HG03439 (cell line): Measurements from ENCODE around the gene TM6SF1.
"Not testable (repeated sequence)": the region's sequence is repeated elsewhere in the genome, so short reads cannot be mapped to it uniquely, and the experiment has no call there.

ENCODE experiments used
- ATAC-seq: cut with Tn5 transposase; IDR thresholded peaks from one replicate; pipeline ENCODE4 v1.9.1; 2021; ENCODE audit warnings: mild to moderate bottlenecking, moderate library complexity; ENCODE audit not compliant: unreplicated experiment

TM6SF1 gene

DNA sequence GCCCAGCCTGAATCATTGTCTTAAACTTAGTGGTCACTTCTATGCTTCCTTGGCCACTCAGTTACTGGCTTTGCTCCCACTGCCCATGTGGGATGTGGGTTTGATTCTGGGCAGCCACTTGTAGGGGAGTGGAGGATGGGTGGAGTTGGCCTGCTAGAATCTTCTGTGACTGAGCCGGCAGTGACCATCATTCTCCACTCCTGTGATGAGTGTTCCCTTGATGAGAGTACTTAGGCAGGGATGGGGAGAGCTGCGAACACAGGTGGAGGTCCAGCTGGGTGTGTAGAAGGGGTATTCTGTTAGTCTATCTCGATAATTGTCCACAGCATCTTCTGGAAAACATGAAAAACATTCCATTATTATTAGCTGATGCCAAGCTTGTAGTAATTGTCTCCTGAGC lies 8.0 kb downstream of the TM6SF1 start:
- peak; percentile 12 for ATAC-seq

DNA sequence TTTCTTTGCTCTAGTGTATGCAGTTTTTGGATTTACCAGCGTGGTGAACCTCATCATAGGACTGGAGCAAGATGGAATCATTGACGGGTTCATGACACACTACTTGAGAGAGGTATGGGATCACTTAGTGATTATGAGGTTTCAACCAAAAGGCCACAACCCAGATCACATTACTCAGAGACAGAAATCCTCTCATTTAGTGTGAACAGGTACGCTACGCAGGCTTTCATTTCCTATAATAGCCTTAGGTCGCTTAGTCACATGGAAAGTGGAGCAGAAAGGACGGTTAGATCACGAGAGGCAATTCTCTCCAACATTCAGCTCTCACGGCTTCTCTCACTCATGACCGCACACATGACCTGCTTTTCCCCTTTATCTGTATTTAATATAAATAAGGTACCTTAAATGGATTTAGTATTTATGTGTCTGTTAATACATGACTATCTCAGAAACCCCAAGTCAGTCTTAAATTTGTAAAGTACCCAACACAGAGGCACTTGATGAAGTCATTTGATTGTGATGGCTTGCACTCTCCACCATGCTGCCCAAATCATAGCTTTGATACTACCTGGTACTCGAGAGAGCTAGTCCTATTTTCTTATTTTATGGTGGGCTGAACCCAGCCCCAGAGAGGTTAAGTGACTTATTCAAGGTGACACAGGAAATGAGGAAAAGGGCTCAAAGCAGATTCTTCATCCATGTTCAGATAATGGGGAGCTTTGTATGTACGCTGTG lies 8.6 kb downstream of the TM6SF1 start:
- peak; percentile 66 for ATAC-seq

DNA sequence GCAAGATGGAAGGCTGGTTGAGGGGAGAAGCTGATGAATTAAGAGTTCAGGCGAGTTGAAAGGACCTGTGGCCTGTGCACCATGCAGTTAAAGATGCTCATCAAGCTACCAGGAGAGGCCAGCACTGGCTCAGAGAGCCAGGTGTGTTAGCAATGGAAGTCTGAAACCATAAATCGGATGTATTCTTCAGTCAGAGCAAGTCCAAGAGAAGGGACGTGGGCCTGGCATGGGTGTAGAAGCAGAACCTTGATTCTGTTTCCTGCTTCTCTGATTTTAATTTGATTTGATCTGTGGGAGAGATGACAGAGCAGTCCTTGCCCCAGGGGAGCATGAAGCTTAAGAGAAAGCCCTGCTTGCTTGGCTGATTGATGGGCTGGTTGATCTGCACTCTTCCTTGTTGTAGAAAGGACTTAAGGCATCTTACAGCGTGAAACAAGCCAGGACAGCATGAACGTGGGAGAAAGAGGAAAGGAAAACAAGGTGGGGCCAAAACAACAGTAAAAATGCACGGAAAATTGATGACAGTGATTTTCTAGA lies 10.9 kb downstream of the TM6SF1 start:
- no peak for ATAC-seq

DNA sequence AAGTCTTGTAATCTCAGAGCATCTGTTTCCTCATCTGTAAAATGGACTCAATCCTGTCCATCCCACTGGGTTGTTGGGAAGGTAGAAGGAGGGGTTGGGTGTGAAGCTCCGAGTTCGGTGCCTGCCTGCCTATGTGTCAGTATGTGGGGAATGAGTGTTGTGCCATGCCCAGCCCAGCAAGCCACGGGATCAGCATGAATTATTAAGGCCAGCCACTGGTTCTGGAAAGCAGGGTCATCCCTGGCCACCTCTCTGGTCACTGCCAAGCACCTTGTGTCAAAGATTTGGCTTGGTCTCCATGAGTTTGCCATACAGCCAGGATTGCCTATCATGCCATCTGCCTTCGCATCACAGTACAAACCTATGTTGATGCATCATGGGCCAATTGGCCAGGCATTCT lies 11.5 kb downstream of the TM6SF1 start:
- ATAC-seq = no peak

DNA sequence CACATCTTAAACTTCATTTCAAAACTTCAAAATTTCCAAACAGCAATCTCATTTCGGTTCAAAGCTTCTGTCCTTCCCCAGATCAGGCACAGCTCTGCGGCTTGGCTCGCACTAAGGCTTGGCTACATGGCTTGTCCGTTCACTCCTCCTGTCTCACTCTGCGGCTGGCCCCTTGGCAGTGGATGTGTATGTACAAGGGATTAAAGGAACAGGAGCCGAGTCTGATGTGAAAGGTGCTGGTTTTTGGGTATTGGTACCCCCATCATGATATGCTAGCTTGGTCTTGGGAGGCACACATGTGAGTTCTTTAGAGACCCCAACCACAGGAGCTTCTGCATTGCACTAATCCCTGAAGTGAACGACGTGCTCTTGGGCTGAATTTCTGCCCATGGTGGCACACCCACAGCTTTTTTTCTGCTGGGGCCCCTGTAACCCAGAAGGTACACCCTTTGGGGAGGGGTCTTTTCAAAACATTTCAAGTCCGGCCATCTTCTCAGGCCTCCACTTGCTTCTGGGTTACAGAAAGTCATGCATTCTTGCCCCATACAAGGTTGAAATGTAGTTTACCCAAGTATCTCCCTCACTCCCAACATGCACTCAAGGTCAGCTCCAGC lies 12.6 kb downstream of the TM6SF1 start:
- no peak for ATAC-seq

DNA sequence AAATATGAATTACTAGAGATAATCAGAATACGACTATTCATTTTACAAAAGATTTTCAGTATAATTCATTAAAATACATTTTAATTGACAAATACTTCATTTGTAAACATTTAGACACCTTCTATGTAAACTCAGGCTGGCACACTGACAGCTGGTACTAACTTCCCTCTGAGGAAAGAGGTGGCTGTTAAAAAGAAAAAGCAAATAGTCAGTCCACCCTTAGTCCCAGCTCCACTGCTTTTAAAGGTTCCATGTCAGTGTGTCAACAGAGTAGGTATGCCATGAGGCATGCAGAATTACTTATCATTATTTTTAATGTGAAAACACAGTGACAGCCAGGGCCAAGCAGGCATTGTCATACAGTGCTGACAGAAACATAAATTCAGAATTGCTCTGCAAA lies 16.1 kb downstream of the TM6SF1 start:
- no peak for ATAC-seq

DNA sequence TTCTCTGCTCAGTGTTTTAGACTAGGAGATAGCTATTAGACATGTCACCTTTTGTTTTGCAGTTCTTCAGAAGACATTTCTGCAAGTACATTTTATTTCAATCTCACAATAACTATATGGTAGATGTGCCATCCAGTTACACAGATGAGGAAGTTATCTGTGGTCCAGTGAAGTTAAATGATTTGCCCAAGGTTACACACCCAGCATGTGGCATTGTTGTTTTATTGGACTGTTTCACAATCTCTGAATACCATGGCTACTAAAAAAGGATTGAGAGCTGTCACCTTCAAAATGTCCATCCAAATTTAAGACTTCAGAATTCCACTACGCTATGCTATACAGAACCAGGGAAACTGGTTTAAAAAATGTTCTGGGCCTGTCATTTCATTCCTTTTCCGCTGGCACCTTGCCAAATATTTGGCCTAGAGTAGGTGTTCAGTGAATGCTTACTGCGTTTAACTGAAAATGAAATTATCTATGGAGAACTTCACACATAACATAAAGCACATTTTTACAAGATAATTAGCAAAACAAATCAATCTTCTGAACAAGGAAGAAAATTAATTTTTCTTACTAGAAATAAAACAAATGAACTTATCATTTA lies 20.2 kb downstream of the TM6SF1 start:
- ATAC-seq = no peak

DNA sequence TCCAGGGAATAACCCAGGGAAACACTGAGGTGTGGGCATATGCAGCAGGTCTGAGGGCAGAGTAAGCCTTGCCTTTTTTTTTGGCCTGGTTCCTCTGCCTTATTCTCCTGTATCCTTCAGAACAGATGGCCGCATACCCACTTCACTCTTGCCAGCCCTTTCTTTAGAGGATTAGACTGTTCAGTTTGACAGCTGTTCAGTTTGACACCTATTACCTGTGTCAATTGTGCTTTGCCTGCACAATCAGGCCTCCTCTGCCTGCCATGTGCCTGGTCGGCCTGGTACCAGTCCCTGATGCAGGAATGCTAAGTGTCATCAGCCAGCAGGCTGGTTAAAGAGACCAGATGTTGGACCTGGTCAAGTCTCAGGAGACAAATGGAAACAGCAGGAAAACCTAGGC lies 22.3 kb downstream of the TM6SF1 start:
- ATAC-seq = no peak

DNA sequence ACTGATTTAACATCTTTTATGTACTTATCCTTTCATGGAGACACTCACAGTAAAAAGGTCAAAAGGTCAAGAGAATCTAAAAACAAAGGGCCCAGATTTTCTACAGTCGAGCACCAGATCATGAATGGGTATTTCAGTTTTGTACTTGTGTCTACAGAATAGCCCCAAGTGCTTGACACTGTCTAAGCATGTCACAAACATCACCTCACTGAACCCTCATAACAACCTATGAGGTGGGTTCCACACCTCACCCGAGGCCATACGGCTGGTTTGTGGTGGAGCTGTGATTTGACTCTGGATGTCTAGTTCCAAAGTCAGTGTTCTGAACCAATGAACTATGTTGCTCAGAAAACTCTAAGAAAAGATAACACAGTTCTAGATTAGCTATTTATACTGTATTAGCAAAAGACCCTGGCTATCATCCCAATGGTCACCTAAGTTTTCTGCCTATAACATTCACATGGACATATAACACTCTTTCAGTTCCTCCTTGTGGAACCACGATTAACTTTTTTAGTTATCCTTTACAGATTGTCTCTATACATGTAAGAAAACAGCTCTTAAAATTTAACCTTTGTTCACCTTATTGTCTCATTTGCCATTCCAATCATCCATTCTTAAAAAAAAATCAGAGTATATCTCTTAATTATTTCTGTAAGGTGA lies 25.5 kb downstream of the TM6SF1 start:
- ATAC-seq = no peak

DNA sequence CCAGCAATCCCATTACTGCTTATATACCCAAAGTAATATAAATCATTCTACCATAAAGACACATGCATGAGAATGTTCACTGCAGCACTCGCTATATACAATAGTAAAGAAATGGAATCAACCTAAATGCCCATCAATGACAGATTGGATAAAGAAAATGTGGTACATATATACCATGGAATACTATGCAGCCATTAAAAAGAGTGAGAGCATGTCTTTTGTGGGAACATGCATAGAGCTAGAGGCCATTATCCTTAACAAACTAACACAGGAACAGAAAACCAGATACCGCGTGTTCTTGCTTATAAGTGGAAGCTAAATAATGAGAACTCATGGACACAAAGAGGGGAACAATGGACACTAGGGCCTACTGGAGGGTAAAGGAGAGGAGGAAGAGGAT lies 34.7 kb downstream of the TM6SF1 start:
- ATAC-seq = not testable (repeated sequence)

DNA sequence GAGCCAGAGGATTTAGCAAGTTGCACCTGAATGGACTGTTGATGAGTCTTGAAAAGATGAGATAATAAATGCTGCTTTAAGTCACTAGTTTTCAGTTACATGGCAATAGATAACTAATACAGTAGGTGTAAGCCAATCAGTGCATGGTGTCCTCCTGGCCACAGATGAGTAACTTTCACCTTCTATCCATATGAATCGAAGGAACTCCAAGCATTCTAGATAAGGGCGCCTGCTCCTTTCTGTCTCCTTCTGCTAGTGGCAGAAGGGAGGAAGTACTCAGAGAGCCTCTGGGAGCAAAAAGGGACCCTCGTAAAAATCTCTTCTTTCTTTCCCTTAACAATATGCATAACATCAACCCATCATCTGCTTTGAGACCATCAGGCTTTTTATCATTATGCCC lies 37.3 kb downstream of the TM6SF1 start:
- ATAC-seq = no peak

DNA sequence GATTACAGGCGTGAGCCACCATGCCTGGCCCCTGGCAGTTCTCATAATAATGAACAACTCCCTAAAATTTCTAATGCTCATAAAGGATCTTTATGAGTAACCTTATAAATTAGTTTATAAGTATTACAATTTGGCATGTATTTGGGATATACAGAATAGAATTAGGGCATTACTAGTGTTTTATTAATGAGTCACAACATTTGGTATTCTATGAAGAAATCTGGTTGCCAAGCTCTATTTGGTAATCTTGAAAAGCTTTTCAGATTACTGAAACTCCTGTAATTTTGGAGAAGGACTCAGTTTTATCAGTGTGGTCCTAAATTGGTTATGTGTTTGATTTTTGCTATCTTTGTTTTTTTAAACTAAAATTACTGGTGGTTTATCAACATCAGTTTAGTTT lies 45.8 kb downstream of the TM6SF1 start:
- ATAC-seq = no peak

DNA sequence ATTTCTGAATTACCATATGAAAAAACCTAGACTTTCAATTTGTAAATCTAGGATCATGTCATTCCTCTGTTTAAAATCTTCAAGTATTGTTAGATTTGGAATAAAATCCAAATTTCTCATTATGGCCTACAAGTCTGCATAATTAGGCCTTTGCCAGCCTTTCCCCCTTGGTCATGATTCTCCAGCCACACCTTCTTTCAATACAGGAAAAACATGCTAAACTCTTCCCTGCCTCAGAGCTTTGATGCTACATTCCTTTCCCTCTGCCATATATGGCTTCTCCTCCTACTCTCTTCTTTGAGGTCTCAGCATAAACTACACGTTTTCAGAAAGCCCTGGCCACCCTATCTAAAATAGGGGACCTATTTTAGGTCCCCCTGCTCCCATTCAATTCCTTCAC lies 48.5 kb downstream of the TM6SF1 start:
- ATAC-seq = no peak

DNA sequence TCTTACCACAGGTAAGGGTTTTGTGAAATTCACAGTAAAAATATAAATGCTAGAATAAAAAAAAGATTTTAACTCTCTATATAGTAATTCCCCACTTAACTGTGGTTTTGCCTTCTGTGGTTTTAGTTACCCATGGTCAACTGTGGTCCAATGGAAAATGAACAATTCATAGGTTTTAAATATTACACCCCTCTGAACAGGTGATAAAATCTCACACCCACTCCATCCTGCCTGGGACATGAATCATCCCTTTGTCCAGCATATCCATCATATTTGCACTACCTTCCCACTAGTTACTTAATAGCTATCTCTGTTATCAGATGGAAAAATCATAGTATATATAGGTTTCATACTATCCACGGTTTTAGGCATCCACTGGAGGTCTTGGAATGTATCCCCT lies 50.9 kb downstream of the TM6SF1 start:
- ATAC-seq = no peak

DNA sequence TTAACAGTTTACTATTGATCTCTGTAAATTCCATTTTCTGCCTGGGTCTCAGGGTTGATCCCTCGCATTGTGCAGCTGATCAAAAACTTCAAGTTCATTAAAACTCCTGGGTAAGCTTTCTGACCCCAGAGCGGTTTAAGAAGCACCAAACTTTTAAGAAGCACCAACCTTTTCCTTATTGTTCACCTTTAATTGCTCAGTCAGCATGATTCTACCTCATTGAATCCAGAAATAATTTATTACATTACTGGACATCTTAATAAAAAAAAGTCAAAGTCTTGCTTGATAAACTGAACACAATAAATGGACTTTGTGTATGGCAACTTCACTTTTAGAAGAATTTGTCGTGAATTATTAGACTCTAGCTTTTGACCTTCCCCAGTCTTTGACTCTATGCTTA lies 53.3 kb downstream of the TM6SF1 start:
- no peak for ATAC-seq

DNA sequence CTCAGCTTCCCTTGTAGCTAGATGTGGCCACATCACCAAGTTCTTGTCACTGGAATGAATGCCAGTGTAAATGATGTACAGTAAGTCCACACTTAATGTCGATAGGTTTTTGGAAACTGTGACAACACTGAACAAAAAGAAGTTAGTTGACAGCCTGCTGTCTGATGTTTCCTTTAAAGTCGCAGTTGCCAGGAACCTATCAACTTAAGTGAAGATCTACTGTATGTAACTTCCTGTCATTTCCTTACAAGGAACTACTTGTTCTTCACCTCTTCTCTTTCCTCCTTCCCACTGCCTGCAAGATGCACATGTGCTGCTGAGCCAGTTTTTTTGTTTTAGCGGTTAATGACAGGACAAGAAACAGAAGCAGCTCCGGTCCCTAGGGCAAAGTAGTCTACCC lies 55.6 kb downstream of the TM6SF1 start:
- ATAC-seq = no peak

DNA sequence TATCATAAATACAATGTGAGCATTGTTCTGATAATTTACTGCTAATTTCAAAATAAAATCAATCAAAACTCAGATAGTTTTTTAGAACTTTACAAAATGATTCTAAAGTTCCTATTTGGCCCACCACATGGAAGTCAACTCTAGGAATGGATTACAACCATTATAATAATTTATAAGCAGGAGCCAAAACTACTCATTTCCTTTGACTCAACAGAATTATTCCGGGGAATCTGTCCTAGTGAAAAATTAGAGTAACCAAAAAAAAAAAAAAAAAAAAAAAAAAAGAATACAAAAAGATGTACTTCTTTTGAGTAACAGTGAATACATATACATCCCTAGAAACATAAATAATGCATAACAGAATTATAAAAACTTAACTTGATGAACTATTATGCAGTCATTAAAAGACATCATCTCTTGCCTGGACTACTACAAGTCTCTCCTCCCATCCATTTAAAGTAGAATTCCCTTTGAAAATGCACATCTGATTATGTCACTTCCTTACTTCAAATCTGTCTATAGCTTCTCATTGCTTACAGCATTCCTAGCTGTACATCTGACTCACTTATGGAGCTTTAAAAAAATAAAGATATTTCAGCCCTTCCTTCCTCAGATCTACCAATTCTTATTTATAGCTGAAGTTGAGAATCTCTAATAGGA lies 56.8 kb downstream of the TM6SF1 start:
- no peak for ATAC-seq

DNA sequence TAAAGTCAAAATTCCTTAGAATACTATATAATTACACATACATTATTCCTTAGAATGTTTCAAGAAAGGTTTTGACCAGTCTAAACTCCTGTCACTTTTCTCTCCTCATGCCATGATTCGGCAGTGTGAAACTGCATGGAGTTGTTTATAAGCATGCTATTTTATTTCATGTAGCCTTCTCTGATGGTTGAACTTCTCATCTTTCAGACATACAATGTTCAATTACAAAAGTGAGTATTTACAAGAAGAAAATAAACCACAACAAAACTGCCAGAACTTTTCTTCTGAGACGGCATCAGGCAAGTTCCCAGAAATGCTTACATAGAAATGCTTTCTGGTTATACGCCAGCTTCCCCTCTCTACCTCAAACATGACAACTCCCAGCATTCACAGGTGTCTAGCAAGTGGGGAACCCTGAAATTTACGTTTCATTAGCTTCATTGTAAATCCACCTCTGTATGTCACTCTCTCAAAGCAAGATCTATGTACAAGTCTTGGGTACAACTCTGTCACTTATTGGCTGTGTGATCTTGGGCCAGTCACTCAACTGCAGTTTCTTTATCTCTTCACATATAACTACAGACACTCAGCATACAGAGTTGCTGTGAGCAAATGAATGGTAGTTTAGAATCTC lies 57.4 kb downstream of the TM6SF1 start:
- ATAC-seq = no peak

DNA sequence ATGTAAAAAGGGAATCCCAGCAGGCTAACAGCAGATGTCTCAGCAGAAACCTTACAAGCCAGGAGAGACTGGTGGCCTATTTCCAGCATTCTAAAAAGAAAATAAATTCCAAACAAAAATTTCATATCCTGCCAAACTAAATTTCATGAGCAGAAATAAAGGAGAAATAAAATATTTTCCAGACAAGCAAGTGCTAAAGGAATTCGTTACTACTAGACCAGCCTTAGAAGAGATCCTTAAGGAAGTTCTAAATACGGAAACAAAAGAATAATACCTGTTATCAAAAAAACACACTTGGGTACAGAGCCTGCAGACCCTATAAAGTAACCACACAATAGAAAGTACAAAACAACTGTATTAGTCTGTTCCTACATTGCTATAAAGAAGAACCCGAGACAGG lies 58.8 kb downstream of the TM6SF1 start:
- ATAC-seq = no peak

DNA sequence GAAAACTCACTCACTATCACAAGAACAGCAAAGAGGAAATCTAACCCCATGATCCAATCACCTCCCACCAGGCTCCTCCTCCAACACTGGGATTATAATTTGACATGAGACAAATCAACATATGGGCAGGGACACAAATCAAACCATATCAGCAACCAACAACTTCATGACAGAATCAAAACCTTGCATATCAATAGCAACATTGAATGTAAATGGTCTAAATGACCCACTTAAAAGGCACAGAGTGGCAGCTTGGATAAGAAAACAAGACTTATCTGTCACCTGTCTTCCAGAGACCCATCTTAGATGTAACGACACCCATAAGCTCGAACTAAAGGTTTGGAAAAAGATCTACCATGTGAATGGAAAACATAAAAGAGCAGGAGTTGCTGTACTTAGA lies 59.4 kb downstream of the TM6SF1 start:
- ATAC-seq = no peak

DNA sequence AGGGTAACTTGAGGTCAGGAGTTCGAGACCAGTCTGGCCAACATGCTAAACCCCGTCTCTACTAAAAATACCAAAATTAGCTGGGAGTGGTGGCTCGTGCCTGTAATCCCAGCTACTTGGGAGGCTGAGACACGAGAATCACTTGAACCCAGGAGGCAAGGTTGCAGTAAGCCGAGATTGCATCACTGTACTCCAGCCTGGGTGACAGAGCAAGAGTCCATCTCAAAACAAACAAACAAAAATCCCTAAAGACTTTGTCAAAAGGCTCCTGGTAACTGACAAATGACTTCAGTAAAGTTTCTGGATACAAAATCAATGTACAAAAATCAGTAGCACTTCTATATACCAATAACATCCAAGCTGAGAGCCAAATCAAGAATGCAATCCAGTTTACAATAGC lies 62.1 kb downstream of the TM6SF1 start:
- not testable (repeated sequence) for ATAC-seq
